T-cell (primary cell): ENCODE results near the gene VEGFA. TPM values are rescaled to one million over a fixed set of nuclear protein-coding genes. Genes with fewer than 3 reads are reported as not detected.

ENCODE experiments used
- ATAC-seq, 4 experiments: fragments of 200-7000 bp in 3 of 4; fragments of 150-1000 bp in 1 of 4; cut with Tn5 transposase; replicated peaks in 1 of 4; 1 replicate in 3 of 4; 2 replicates in 1 of 4; pipeline ENCODE4 v1.10.0; 2021; ENCODE audit warnings: moderate library complexity in 3 of 4, mild to moderate bottlenecking in 2 of 4, moderate number of reproducible peaks in 1 of 4
- CTCF ChIA-PET, 2 donors: fragments of 300-600 bp; sonication (Branson Sonifier 250); formaldehyde crosslinking; loops; one replicate each; lab custom pipeline; 2022; ENCODE audit warnings: antibody characterized with exemption in 2 of 2; lab: Charles Lee
- POLR2A ChIA-PET, 2 donors: fragments of 300-600 bp; sonication (Branson Sonifier 250); formaldehyde crosslinking; loops; one replicate each; lab custom pipeline; 2022; ENCODE audit warnings: antibody characterized with exemption in 2 of 2; lab: Charles Lee
- DNase-seq, 35 experiments: peaks; one replicate each; pipeline versions ENCODE4 v3.0.0 to v3.0.0-alpha.2; 2013 to 2023
- H3K27ac ChIP-seq: one replicate; pipeline ENCODE4 v1.5.1; 2013; ENCODE audit warnings: low read length
- H3K27me3 ChIP-seq, 2 experiments: replicated peaks in 1 of 2; 1 replicate in 1 of 2; 2 replicates in 1 of 2; pipeline versions ENCODE4 v1.6.1 to v1.7.0; 2013; ENCODE audit warnings: low read length in 1 of 2, mixed read lengths in 1 of 2; ENCODE audit not compliant: control insufficient read depth in 2 of 2, insufficient read depth in 2 of 2; ENCODE audit errors: extremely low read depth in 1 of 2
- H3K36me3 ChIP-seq, 2 donors: 1 replicate in 1 of 2; 2 replicates in 1 of 2; pipeline versions ENCODE4 v1.6.1 to v1.7.0; 2013; ENCODE audit warnings: low read length in 1 of 2; ENCODE audit not compliant: control insufficient read depth in 2 of 2, insufficient read depth in 1 of 2; ENCODE audit errors: extremely low read depth in 1 of 2
- H3K4me1 ChIP-seq, 2 experiments: 1 replicate in 1 of 2; 2 replicates in 1 of 2; pipeline versions ENCODE4 v1.6.1 to v1.7.0; 2013; ENCODE audit warnings: low read length in 2 of 2, mixed read lengths in 1 of 2; ENCODE audit not compliant: insufficient read depth in 2 of 2, control insufficient read depth in 1 of 2; ENCODE audit errors: extremely low read depth in 1 of 2
- H3K4me3 ChIP-seq, 2 donors: 1 replicate in 1 of 2; 2 replicates in 1 of 2; pipeline versions ENCODE4 v1.5.1 to v1.7.0; 2013; ENCODE audit warnings: mild to moderate bottlenecking in 2 of 2, low read length in 1 of 2, moderate library complexity in 1 of 2; ENCODE audit not compliant: control insufficient read depth in 1 of 2; ENCODE audit errors: extremely low read depth in 1 of 2
- H3K9me3 ChIP-seq: 2 replicates; pipeline ENCODE4 v1.7.0; 2013
- H3K27ac Mint-ChIP-seq, 2 donors: one replicate each; pipeline ENCODE4 v1.8.0; 2020 to 2021; ENCODE audit warnings: mild to moderate bottlenecking in 2 of 2, mixed read lengths in 2 of 2
- H3K27me3 Mint-ChIP-seq, 2 donors: one replicate each; pipeline ENCODE4 v1.8.0; 2021 to 2022; ENCODE audit warnings: mixed read lengths in 2 of 2
- H3K36me3 Mint-ChIP-seq: one replicate; pipeline ENCODE4 v1.8.0; 2021; ENCODE audit warnings: mixed read lengths
- H3K4me1 Mint-ChIP-seq, 3 donors: one replicate each; pipeline ENCODE4 v1.8.0; 2020 to 2022; ENCODE audit warnings: mixed read lengths in 3 of 3, mild to moderate bottlenecking in 1 of 3
- H3K4me3 Mint-ChIP-seq, 3 donors: one replicate each; pipeline ENCODE4 v1.8.0; 2020 to 2022; ENCODE audit warnings: mild to moderate bottlenecking in 3 of 3, mixed read lengths in 3 of 3, moderate library complexity in 3 of 3
- H3K9me3 Mint-ChIP-seq, 3 donors: one replicate each; pipeline ENCODE4 v1.8.0; 2020 to 2022; ENCODE audit warnings: mixed read lengths in 3 of 3
- WGBS: methylation state at CpG from one replicate; pipeline ENCODE4 v1.1.5; 2013; ENCODE audit warnings: missing lambda C conversion rate; ENCODE audit not compliant: insufficient coverage; 5-methylcytosine and 5-hydroxymethylcytosine counted together
- total RNA-seq, 35 experiments: library from RNA in 6 of 35; stranded (reverse) in 6 of 35; fragments of 120-200 nt in 1 of 35; gene quantifications; one replicate each; pipeline versions ENCODE4 v1.2.1 to v1.2.4 and lab custom pipeline; 2013 to 2026

Gene VEGFA
- total RNA-seq, 5 donors from 2014 or later (not counting 1 experiment from before 2014, with no cell fraction given): 1.1 to 8.9 (median 6.4) TPM

GRCh38 chr6:43820486-43820885, 50.5 kb downstream of the VEGFA start:
- DNase-seq (no peak), ATAC-seq (no peak)
- Mint-ChIP-seq H3K36me3 (no peaks in the 10 kb centered on the region), H3K4me3 (no peak overlapping the region), H3K27ac (no peak overlapping the region), H3K4me1 (peaks cover 0 to 3% (median 3%) of the 10 kb centered on the region in 3 donors), H3K9me3 (no peaks in the 10 kb centered on the region), H3K27me3 (peaks cover 4 to 9% of the 10 kb centered on the region in 2 donors)
- Histone ChIP-seq H3K36me3 (no peaks in the 10 kb centered on the region), H3K27me3 (peaks cover 0 to 16% of the 10 kb centered on the region in 2 experiments), H3K9me3 (no peaks in the 10 kb centered on the region), H3K4me1 (peaks cover 0 to 5% of the 10 kb centered on the region in 2 experiments), H3K4me3 (no peak overlapping the region), H3K27ac (no peak overlapping the region)
- CTCF ChIA-PET: no interaction called here
- POLR2A ChIA-PET: no interaction called here
- WGBS: no CpG with 5 or more reads among the region's 6 CpGs

DNA sequence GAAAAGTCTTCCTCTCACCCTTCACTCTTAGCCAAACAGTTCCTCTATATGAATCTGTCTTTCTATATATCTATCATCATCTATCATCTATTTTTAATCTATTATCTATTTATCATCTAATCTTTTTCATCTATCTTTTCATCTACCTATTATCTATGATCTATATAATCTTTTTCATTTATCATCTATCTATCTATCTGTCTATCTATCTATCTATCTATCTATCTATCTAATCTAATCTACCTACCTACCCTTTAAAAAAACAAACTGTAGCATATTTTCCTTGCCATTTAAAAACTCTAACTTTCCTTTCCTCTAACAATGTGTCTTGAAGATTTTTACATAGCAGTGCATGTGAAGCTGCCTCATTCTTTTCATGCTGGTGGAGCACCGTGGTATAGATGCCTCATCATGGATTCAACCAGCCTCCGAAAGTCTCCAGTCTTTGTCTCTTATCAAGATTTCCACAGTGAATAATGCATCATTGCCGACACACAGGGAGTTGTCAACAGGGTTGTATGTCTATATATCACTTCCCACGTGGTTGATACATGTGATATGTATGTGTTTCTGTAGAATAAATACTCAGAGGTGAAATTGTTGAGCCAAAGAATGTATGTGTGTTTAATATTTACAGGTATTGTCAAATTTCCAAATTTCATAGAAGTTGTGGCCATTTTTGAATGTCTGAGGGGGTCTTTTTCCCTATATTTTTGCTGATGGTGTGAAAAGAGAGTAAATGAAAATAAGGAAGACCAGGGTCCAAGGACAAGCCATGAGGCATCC, 51.3 kb downstream of the VEGFA start:
- no peak for DNase-seq
- WGBS: no CpG with 5 or more reads among the region's 4 CpGs

DNA sequence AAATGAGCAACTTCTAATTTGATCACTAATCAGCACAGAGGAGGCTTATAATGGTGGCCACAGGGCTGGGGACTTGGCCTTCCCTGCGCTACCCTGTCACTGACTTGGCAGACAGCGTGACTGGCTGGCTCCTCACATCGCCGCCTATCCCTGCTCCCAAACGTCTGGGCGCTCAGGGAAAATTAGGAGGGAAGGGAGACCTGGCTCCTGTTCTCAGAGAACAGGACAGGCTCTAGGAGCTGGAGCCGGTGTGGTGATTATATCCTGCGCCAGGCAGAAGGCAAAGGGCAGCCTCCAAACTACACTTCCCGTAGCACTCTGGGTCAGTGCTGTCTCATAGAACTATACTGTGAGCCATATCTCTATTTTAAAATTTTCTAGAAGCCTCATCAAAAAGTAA, 53.4 kb downstream of the VEGFA start:
- H3K9me3 Mint-ChIP-seq: no peaks in the 10 kb centered on the region
- ATAC-seq: no peak
- peaks cover 0 to 3% (median 3%) of the 10 kb centered on the region in 3 donors for H3K4me1 Mint-ChIP-seq
- peaks cover 3 to 4% of the 10 kb centered on the region in 2 donors for H3K27me3 Mint-ChIP-seq
- DNase-seq: no peak
- ChIA-PET CTCF (no interaction called here), POLR2A (no interaction called here)
- no peaks in the 10 kb centered on the region for H3K9me3 ChIP-seq
- H3K27me3 ChIP-seq: peaks cover 0 to 20% of the 10 kb centered on the region in 2 experiments
- H3K36me3 ChIP-seq: no peaks in the 10 kb centered on the region
- H3K27ac Mint-ChIP-seq: no peak overlapping the region
- H3K4me3 Mint-ChIP-seq: no peak overlapping the region
- no peak overlapping the region for H3K27ac ChIP-seq
- H3K36me3 Mint-ChIP-seq: no peaks in the 10 kb centered on the region
- peaks cover 0 to 5% of the 10 kb centered on the region in 2 experiments for H3K4me1 ChIP-seq
- 90% methylated on average over 5 of the region's 9 CpGs for WGBS
- H3K4me3 ChIP-seq: no peak overlapping the region

More for the DNA sequence above, 51.3 kb downstream of the VEGFA start:
- Mint-ChIP-seq H3K27me3 (peaks cover 4 to 10% of the 10 kb centered on the region in 2 donors), H3K4me1 (peaks cover 0 to 3% (median 3%) of the 10 kb centered on the region in 3 donors), H3K27ac (no peak overlapping the region), H3K4me3 (no peak overlapping the region), H3K36me3 (no peaks in the 10 kb centered on the region), H3K9me3 (no peaks in the 10 kb centered on the region)
- ATAC-seq: no peak
- POLR2A ChIA-PET: no interaction called here
- Histone ChIP-seq H3K27ac (no peak overlapping the region), H3K4me3 (no peak overlapping the region), H3K9me3 (no peaks in the 10 kb centered on the region), H3K27me3 (peaks cover 0 to 17% of the 10 kb centered on the region in 2 experiments), H3K4me1 (peaks cover 0 to 5% of the 10 kb centered on the region in 2 experiments), H3K36me3 (no peaks in the 10 kb centered on the region)
- CTCF ChIA-PET: no interaction called here

DNA sequence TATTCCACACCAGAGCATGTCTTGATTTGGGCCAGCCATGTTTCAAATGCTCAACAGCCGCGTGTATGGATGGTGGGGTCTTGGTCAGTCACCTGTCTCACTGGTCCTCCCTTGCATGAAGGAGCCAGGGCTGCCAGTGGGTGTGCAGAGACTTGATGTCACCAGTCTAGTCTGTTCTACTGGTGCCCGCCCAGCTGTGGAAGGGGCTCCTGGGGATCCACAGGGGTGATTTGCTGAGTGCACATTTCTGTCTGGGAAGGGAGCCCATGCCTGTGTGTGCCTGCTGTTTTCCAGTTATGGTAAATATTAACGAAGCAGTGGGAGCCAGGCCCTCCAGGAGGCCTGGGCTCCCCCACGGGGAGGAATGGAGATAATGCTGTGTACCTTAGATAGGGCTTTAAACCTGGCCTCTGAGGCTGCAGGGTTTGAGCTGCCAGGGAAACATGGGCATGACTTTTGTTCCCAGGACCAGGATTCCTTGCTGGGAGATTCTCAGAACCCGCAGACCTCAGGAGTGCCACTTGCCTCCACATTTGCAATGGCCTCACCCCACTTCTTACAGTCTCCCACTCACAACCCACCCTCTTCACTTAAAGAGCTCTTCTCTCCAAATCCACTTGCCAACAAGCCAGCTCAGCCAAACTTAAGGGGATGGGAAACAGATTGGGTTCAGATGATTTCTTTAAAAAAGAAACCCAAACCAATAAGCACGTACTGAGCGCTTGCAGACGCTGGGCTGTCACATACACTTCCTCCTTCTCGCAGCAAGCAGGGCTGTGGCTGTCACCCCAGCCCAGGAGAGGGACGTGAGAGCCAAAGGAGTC, 54.1 kb downstream of the VEGFA start:
- ChIA-PET POLR2A (no interaction called here), CTCF (interaction anchor here in 1 of 2 donors (0.6 to 0.7 kb wide), 2 partner anchors 30 to 53 kb away, joined by 6 read pairs; no protein-coding TSS in a partner anchor)
- peaks cover 0 to 5% of the 10 kb centered on the region in 2 experiments for H3K4me1 ChIP-seq
- ATAC-seq: no peak
- Mint-ChIP-seq H3K27ac (no peak overlapping the region), H3K4me1 (peaks cover 0 to 3% (median 3%) of the 10 kb centered on the region in 3 donors), H3K4me3 (no peak overlapping the region), H3K27me3 (peaks cover 1 to 8% of the 10 kb centered on the region in 2 donors), H3K9me3 (no peaks in the 10 kb centered on the region), H3K36me3 (no peaks in the 10 kb centered on the region)
- H3K27ac ChIP-seq: no peak overlapping the region
- no peak overlapping the region for H3K4me3 ChIP-seq
- no peak for DNase-seq
- 40% methylated on average over 7 of the region's 11 CpGs for WGBS
- peaks cover 0 to 20% of the 10 kb centered on the region in 2 experiments for H3K27me3 ChIP-seq
- no peaks in the 10 kb centered on the region for H3K36me3 ChIP-seq
- H3K9me3 ChIP-seq: no peaks in the 10 kb centered on the region

GRCh38 chr6:43824703-43825064, 54.7 kb downstream of the VEGFA start:
- 100% methylated on average over 1 of the region's 2 CpGs for whole genome bisulfite sequencing

More at GRCh38 chr6:43824703-43825064, 54.7 kb downstream of the VEGFA start:
- peaks cover 0 to 5% of the 10 kb centered on the region in 2 experiments for H3K4me1 ChIP-seq
- Mint-ChIP-seq H3K4me3 (no peak overlapping the region), H3K27me3 (peaks cover 1 to 10% of the 10 kb centered on the region in 2 donors), H3K27ac (no peak overlapping the region), H3K9me3 (no peaks in the 10 kb centered on the region), H3K36me3 (no peaks in the 10 kb centered on the region), H3K4me1 (peaks cover 0 to 3% (median 3%) of the 10 kb centered on the region in 3 donors)
- ChIA-PET CTCF (interaction anchor here in 1 of 2 donors (0.6 to 0.7 kb wide), 2 partner anchors 31 to 54 kb away, joined by 6 read pairs; no protein-coding TSS in a partner anchor), POLR2A (no interaction called here)
- DNase-seq (no peak), ATAC-seq (no peak)
- H3K4me3 ChIP-seq: no peak overlapping the region
- H3K9me3 ChIP-seq: no peaks in the 10 kb centered on the region
- no peak overlapping the region for H3K27ac ChIP-seq
- peaks cover 0 to 20% of the 10 kb centered on the region in 2 experiments for H3K27me3 ChIP-seq
- H3K36me3 ChIP-seq: no peaks in the 10 kb centered on the region
